CD4-positive, alpha-beta T cell (primary cell): Measurements from ENCODE around the gene DTNB. TPM values are rescaled to one million over a fixed set of nuclear protein-coding genes. Genes with fewer than 3 reads are reported as not detected.
"Not testable (repeated sequence)": the region's sequence is repeated elsewhere in the genome, so short reads cannot be mapped to it uniquely, and the experiment has no call there.

Experiments used
- ATAC-seq: fragments of 200-7000 bp; cut with Tn5 transposase; one replicate; pipeline ENCODE4 v1.10.0; 2022; ENCODE audit warnings: mild to moderate bottlenecking; ENCODE audit not compliant: poor library complexity
- CTCF ChIA-PET: fragments of 350-600 bp; sonication (Branson Sonifier 250); formaldehyde crosslinking; loops from one replicate; lab custom pipeline; 2021; ENCODE audit warnings: antibody characterized with exemption, inconsistent platforms; lab: Charles Lee
- POLR2A ChIA-PET: fragments of 350-600 bp; sonication (Branson Sonifier 250); formaldehyde crosslinking; loops from one replicate; lab custom pipeline; 2021; ENCODE audit warnings: antibody characterized with exemption, inconsistent platforms; lab: Charles Lee
- DNase-seq, 14 experiments: peaks; one replicate each; pipeline ENCODE4 v3.0.0-alpha.2; 2013 to 2020; ENCODE audit warnings: mixed read lengths in 2 of 14
- H3K27ac ChIP-seq, 2 donors: one replicate each; pipeline versions ENCODE4 v1.5.1 to v1.7.0; 2013; ENCODE audit warnings: low read length in 2 of 2, low read depth in 1 of 2, mild to moderate bottlenecking in 1 of 2
- H3K27me3 ChIP-seq, 2 experiments: 1 replicate in 1 of 2; 2 replicates in 1 of 2; pipeline versions ENCODE4 v1.6.1 to v1.7.0; 2013; ENCODE audit warnings: low read length in 2 of 2, control low read depth in 1 of 2, mild to moderate bottlenecking in 1 of 2, moderate library complexity in 1 of 2; ENCODE audit not compliant: insufficient read depth in 2 of 2, control insufficient read depth in 1 of 2
- H3K36me3 ChIP-seq: one replicate; pipeline ENCODE4 v1.6.1; 2013; ENCODE audit warnings: low read length, control low read depth; ENCODE audit not compliant: insufficient read depth
- H3K4me1 ChIP-seq: one replicate; pipeline ENCODE4 v1.6.1; 2013; ENCODE audit warnings: low read length, control low read depth; ENCODE audit not compliant: insufficient read depth
- H3K4me3 ChIP-seq: one replicate; pipeline ENCODE4 v1.5.1; 2013; ENCODE audit warnings: mild to moderate bottlenecking, low read length, moderate library complexity
- H3K9me3 ChIP-seq, 2 experiments: 1 replicate in 1 of 2; 2 replicates in 1 of 2; pipeline versions ENCODE4 v1.6.1 to v1.7.0; 2013; ENCODE audit warnings: low read length in 2 of 2, mild to moderate bottlenecking in 2 of 2, control low read depth in 1 of 2, moderate library complexity in 1 of 2; ENCODE audit not compliant: control insufficient read depth in 1 of 2, insufficient read depth in 1 of 2
- H3K27ac Mint-ChIP-seq: one replicate; pipeline ENCODE4 v1.8.0; 2020; ENCODE audit warnings: mixed read lengths
- H3K27me3 Mint-ChIP-seq: one replicate; pipeline ENCODE4 v1.8.0; 2021; ENCODE audit warnings: mixed read lengths
- H3K36me3 Mint-ChIP-seq: one replicate; pipeline ENCODE4 v1.8.0; 2021; ENCODE audit warnings: low read depth, mixed read lengths
- H3K4me1 Mint-ChIP-seq: one replicate; pipeline ENCODE4 v1.8.0; 2021; ENCODE audit warnings: low read depth, mixed read lengths
- H3K4me3 Mint-ChIP-seq: one replicate; pipeline ENCODE4 v1.8.0; 2020; ENCODE audit warnings: mild to moderate bottlenecking, mixed read lengths
- H3K9me3 Mint-ChIP-seq: one replicate; pipeline ENCODE4 v1.8.0; 2020; ENCODE audit warnings: mixed read lengths
- intact Hi-C, 2 experiments: fragments of 100-400 bp; cut with DNase I in 1 of 2; cut with micrococcal nuclease in 1 of 2; formaldehyde crosslinking; loops; one replicate each; pipeline versions ENCODE4 v1.15.1 to v1.9.0; 2023 to 2025; cut with DNase I, micrococcal nuclease
- total RNA-seq, 174 experiments: library from RNA in 2 of 174; stranded (reverse) in 2 of 174; gene quantifications; one replicate each; pipeline ENCODE4 v1.2.3 and lab custom pipeline; 2021 to 2026
- TF ChIP-seq, protein P1 (sequence below): fragments of 200-600 bp; IDR thresholded peaks from one replicate; pipeline ENCODE4 v1.8.0; 2022; ENCODE audit warnings: antibody characterized with exemption, mild to moderate bottlenecking

Gene DTNB
- total RNA-seq, 2 experiments from 2014 or later = 30.1 to 33.6 TPM

DNA sequence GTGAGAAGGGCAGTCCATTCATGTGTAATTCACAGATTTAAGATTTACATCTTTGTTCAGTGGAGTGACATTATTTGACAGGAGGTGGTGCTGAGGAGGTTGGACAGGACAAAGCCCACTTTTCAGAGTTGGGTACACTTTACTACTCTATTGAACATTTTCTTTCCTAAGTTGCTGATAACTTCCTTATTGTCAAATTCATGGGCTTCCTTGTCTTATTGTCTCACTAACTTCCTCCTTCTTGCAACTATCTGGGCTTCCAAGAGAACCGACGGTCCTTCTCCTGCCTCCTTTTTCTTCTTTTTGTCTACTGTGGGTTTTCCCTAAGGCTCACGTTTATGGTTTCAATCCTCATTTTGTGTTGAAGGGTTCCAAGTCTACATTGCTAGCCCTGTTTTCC, 263.9 kb downstream of the DTNB start:
- H3K27ac Mint-ChIP-seq = no peak overlapping the region
- no peaks in the 10 kb centered on the region for H3K27me3 Mint-ChIP-seq
- Histone ChIP-seq H3K9me3 (no peaks in the 10 kb centered on the region), H3K36me3 (no peaks in the 10 kb centered on the region), H3K4me1 (no peaks in the 10 kb centered on the region), H3K4me3 (no peak overlapping the region), H3K27ac (no peak overlapping the region), H3K27me3 (no peaks in the 10 kb centered on the region)
- CTCF ChIA-PET = no interaction called here
- no peak for DNase-seq
- ATAC-seq = no peak
- no peaks in the 10 kb centered on the region for H3K9me3 Mint-ChIP-seq
- POLR2A ChIA-PET = no interaction called here
- TF ChIP-seq, protein P1, sequence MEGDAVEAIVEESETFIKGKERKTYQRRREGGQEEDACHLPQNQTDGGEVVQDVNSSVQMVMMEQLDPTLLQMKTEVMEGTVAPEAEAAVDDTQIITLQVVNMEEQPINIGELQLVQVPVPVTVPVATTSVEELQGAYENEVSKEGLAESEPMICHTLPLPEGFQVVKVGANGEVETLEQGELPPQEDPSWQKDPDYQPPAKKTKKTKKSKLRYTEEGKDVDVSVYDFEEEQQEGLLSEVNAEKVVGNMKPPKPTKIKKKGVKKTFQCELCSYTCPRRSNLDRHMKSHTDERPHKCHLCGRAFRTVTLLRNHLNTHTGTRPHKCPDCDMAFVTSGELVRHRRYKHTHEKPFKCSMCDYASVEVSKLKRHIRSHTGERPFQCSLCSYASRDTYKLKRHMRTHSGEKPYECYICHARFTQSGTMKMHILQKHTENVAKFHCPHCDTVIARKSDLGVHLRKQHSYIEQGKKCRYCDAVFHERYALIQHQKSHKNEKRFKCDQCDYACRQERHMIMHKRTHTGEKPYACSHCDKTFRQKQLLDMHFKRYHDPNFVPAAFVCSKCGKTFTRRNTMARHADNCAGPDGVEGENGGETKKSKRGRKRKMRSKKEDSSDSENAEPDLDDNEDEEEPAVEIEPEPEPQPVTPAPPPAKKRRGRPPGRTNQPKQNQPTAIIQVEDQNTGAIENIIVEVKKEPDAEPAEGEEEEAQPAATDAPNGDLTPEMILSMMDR = no peak
- H3K4me3 Mint-ChIP-seq = no peak overlapping the region
- no peaks in the 10 kb centered on the region for H3K4me1 Mint-ChIP-seq
- intact Hi-C loops = no loop called here
- peaks cover 6% of the 10 kb centered on the region for H3K36me3 Mint-ChIP-seq

DNA sequence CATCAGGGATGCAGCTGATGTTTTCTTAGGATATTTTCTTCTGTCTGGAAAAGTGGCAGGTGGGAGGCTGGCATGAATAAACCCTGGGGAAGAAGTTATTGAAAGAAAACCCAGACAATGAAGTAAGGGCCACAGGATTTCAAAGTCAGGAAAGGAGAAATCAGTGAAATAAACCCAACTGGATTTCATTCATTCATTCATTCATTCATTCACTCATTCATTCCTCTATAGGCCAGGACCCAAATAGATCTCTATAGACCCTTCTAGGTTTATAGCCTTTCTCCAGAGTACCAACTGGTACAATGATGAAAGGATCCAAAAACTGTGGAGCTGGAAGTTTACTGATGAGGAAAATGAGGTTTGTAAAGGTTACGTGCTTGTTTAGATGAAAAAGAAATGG, 264.3 kb downstream of the DTNB start:
- Histone ChIP-seq H3K4me1 (no peaks in the 10 kb centered on the region), H3K27me3 (no peaks in the 10 kb centered on the region), H3K36me3 (no peaks in the 10 kb centered on the region), H3K4me3 (no peak overlapping the region), H3K27ac (no peak overlapping the region), H3K9me3 (no peaks in the 10 kb centered on the region)
- no peak for DNase-seq
- H3K4me3 Mint-ChIP-seq = no peak overlapping the region
- ChIA-PET CTCF (interaction anchor here (0.7 kb wide), 2 partner anchors 416 to 581 kb away, joined by 3 read pairs; no protein-coding TSS in a partner anchor), POLR2A (no interaction called here)
- H3K4me1 Mint-ChIP-seq = peaks cover 4% of the 10 kb centered on the region
- H3K27ac Mint-ChIP-seq = no peak overlapping the region
- TF ChIP-seq, protein P1 = no peak
- H3K9me3 Mint-ChIP-seq = no peaks in the 10 kb centered on the region
- peaks cover 6% of the 10 kb centered on the region for H3K36me3 Mint-ChIP-seq
- ATAC-seq = no peak
- H3K27me3 Mint-ChIP-seq = no peaks in the 10 kb centered on the region
- intact Hi-C loops = no loop called here

DNA sequence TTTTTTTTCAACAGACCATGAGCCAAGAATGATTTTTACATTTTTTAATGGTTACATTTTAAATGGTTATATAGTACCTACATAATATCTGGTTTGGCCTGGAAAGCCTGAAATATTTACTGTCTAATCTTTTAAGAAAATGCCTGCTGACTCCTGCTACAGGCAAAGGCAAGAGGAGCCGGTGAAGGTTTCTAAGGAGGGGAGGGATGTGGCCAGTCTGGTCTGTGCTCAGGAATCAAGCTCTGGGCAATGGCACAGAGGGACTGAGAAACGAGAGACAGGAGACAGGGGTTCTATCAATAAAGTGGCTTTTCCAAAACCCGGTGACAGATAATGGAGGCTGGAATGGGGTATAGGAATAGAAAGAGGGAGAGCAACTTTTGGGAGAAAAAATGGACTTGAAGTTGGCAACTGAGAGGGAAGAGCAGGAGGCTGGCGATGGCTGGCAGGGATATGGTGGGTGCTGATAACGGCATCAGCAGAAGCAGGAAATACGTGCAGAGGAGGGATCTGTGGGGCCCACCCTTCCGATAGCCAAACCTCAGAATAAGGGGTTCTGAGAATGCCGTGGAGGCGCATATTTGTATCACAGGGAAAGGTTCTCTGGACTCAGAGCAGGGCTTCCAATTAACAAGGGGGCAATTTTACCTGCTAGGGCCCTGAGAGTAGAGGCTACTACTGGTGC, 267.6 kb downstream of the DTNB start:
- no peak overlapping the region for H3K4me3 ChIP-seq
- Mint-ChIP-seq H3K27ac (no peak overlapping the region), H3K27me3 (no peaks in the 10 kb centered on the region), H3K9me3 (no peaks in the 10 kb centered on the region), H3K4me1 (peaks cover 17% of the 10 kb centered on the region), H3K36me3 (peaks cover 6% of the 10 kb centered on the region), H3K4me3 (no peak overlapping the region)
- ChIA-PET CTCF (no interaction called here), POLR2A (no interaction called here)
- ATAC-seq (no peak), DNase-seq (no peak)
- no peak overlapping the region for H3K27ac ChIP-seq
- no peaks in the 10 kb centered on the region for H3K9me3 ChIP-seq
- no peaks in the 10 kb centered on the region for H3K36me3 ChIP-seq
- H3K27me3 ChIP-seq = no peaks in the 10 kb centered on the region
- intact Hi-C loops = no loop called here
- TF ChIP-seq, protein P1 = no peak
- H3K4me1 ChIP-seq = peaks cover 2% of the 10 kb centered on the region

DNA sequence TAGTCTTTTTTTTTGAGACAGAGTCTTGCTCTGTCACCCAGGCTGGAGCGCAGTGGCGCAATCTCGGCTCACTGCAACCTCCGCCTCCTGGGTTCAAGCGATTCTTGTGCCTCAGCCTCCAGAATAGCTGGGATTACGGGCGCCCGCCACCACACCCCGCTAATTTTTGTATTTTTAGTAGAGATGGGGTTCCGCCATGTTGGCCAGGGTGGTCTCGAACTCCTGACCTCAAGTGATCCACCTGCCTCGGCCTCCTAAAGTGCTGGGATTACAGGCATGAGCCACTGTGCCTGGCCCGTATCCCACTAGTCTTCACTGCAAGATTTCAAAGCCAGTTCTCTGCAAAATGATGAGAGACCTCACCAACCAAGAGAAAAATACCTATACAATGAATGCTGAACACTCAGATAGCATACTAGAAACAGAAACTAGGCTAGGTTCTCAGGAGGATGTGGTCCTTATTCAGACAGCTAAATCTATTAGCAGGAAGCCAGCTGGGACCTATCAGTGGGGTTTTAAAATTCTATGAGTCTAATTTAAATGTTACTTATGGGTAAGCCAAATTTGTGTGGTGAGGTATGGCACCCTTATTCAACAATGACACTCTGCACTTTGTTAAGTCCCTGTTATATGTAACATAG, 270.1 kb downstream of the DTNB start:
- H3K4me3 ChIP-seq, H3K27me3 Mint-ChIP-seq, H3K9me3 ChIP-seq, H3K27ac Mint-ChIP-seq, H3K27ac ChIP-seq, H3K36me3 ChIP-seq, H3K36me3 Mint-ChIP-seq, intact Hi-C loops, H3K27me3 ChIP-seq, H3K9me3 Mint-ChIP-seq, H3K4me1 ChIP-seq, ATAC-seq, H3K4me3 Mint-ChIP-seq, CTCF ChIA-PET: not testable (repeated sequence)
- peak in 1 of 14 experiments; percentile 43 for DNase-seq
- POLR2A ChIA-PET = interaction anchor here (0.6 kb wide), 1 partner anchor 32 kb away, joined by 5 read pairs; no protein-coding TSS in a partner anchor
- H3K4me1 Mint-ChIP-seq = peaks cover 17% of the 10 kb centered on the region
